Activated CD4-positive, alpha-beta T cell treated with anti-CD3 and anti-CD28 coated beads for 24 hours (primary cell): Measurements from ENCODE around the gene VCAN.

ENCODE experiments used
- DNase-seq, 2 donors: peaks; one replicate each; pipeline ENCODE4 v3.0.0-alpha.2; 2020; ENCODE audit warnings: low read depth in 2 of 2

VCAN gene

GRCh38 chr5:83531661-83532060 lies 60.1 kb downstream of the VCAN start:
- DNase-seq: no peak

- no peak for DNase-seq
Measured at GRCh38 chr5:83538786-83539462, 67.4 kb downstream of the VCAN start.

DNA sequence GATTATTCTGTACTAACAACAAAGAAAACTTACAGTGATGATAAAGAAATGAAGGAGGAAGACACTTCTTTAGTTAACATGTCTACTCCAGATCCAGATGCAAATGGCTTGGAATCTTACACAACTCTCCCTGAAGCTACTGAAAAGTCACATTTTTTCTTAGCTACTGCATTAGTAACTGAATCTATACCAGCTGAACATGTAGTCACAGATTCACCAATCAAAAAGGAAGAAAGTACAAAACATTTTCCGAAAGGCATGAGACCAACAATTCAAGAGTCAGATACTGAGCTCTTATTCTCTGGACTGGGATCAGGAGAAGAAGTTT lies 67.9 kb downstream of the VCAN start:
- DNase-seq: no peak

- no peak for DNase-seq
Measured at GRCh38 chr5:83540105-83540504, 68.6 kb downstream of the VCAN start.

DNA sequence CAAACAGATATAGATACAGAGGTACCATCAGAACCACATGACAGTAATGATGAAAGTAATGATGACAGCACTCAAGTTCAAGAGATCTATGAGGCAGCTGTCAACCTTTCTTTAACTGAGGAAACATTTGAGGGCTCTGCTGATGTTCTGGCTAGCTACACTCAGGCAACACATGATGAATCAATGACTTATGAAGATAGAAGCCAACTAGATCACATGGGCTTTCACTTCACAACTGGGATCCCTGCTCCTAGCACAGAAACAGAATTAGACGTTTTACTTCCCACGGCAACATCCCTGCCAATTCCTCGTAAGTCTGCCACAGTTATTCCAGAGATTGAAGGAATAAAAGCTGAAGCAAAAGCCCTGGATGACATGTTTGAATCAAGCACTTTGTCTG lies 69.2 kb downstream of the VCAN start:
- no peak for DNase-seq

GRCh38 chr5:83542839-83543238 lies 71.3 kb downstream of the VCAN start:
- no peak for DNase-seq

DNA sequence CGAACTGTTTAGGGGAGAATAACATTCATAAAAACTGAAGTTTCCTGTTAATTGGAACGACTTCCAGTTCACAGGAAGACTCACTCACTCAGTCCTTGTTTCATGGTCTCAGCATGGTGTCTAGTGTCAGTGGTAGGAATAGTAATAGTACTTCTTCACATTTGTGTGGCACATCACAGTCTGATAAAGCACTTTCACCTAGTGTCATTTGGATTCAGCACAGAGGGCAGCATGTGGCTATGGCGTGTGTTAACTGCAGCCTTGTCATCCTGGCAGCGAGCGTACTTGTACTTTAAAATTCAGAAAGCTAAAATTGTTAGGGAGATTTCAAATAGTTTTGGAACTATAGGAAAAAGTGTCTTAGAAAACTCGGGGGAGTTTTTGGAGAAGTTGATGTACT lies 72.4 kb downstream of the VCAN start:
- DNase-seq: no peak

DNA sequence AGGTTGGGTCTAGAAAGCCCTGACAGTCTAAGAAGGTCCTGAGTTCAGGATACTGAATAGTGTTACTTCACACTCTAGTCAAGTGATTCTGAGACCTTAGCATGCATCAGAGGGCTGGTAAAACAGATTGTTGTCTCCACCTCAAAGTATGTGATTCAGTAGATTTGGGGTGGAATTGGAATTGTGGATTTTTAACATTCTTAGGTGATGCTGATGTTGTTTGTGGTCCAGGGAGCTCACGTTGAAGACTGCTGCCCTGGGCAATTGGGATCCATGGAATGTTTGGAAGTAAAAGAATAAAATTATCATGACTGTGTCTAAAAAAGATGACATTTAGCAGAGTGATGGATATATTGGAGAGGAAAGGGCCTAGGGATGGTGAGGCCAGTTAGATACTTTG lies 75.6 kb downstream of the VCAN start:
- no peak for DNase-seq

DNA sequence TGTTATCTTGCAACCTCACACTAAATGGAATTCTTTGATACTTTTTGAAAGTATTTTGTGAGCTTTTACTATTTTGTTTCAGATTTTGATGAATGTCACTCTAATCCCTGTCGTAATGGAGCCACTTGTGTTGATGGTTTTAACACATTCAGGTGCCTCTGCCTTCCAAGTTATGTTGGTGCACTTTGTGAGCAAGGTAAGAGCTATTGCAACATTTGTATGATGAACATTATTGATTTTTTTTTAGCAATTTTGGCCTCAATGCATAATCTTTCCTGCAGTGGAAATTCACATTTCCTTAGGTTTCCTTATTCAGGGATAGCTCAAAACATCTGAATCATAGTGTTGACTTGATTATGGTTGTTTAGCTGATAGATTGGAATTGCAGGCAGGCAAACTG lies 76.3 kb downstream of the VCAN start:
- DNase-seq: no peak

DNA sequence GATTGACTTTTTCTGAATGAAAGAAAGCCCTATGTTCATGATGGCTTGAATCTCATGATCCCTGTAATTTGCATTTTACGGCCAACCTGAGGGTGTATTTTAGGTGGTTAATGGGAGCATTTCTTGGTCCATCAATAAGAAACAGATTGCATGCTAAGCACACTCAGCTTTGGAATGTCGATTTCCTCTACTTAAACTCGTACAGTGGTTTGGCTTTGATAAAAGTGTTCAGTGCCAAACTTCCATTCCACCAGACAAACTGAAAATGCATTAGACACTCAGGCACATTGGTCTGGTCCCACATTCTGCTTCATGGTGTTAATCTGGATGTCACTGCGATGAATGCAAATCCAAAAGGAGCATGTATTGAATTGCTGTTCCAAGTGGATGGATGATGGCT lies 77.0 kb downstream of the VCAN start:
- no peak for DNase-seq

DNA sequence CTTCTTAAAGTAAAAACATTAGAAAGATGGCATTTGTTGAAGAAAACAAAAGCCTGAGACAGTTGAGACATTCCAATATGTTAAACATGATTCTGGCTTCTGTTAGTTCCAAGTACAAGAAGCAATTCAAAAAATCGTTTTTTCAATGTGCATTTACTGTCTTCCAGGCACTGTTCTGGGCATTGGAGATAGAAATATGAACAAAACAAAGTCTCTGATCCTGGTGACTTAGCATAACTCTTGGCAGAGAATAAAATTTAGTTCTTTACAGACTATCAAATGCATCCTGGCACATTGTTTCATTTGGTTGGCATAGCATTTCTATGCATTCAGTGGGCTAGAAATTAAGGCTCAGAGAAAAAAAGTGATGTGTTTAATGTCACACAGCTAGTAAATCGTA lies 77.5 kb downstream of the VCAN start:
- no peak for DNase-seq

- DNase-seq: no peak
Measured at GRCh38 chr5:83549674-83550073, 78.1 kb downstream of the VCAN start.

DNA sequence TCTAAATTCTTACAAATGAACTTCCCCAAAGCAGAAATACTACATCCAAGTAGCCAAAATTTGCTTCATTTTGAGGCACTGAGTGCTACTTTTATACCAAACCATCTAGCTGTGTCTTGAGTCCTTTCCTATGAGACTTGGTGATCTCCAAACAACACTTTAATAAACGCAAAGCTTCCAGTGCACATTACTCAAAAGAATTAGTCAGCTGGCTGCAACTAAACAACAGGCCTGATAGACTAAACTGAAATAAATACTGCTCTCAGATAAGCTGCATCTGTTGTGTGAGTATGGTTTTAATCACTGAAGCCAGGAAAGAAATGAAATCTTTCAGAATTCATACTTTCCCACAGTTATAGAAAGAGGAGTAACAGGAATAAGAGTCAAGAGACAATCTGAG lies 80.3 kb downstream of the VCAN start:
- no peak for DNase-seq

GRCh38 chr5:83552275-83552674 lies 80.7 kb downstream of the VCAN start:
- no peak for DNase-seq

- no peak for DNase-seq
Measured at GRCh38 chr5:83553000-83553486, 81.5 kb downstream of the VCAN start.

- DNase-seq: no peak
Measured at GRCh38 chr5:83554133-83554532, 82.6 kb downstream of the VCAN start.

DNA sequence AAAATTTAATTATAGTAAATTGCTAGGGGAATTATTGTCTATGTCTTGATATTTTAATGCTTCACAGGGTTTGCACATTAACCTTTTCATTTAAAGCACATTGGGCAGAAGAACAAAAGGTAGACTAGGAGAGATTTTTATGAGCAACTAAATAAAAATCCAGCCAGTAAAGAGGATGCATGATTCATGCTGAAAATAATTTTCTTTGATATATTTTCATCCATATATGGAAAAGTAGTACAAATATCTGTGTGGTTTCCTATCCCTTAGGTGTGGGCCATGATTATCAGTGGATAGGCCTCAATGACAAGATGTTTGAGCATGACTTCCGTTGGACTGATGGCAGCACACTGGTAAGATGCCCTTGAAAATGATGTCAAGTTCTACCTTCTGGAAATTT lies 83.1 kb downstream of the VCAN start:
- DNase-seq: no peak

DNA sequence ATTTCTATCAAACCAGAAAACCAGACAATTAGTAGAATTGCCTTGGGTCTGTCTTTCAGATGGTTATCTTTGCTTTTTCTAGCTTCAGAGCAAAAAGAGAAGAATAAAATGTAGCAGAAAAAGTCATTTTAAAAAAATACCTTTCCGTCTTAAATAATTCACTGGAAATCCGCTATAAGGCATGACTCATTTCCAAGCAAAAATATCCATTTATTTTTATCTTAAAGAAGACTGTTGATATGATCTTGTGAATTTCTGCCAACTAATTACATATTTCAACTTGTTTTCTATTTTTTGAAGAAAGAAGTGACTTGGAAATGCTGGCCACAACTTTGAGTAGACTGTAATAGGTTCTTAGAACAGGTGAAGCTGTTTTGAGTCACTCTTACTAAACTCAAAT lies 83.7 kb downstream of the VCAN start:
- DNase-seq: no peak

- DNase-seq: no peak
Measured at GRCh38 chr5:83556190-83556589, 84.6 kb downstream of the VCAN start.

- DNase-seq: no peak
Measured at GRCh38 chr5:83559118-83559785, 87.7 kb downstream of the VCAN start.

GRCh38 chr5:83562071-83562606 lies 90.6 kb downstream of the VCAN start:
- DNase-seq: no peak

GRCh38 chr5:83562791-83563557 lies 91.4 kb downstream of the VCAN start:
- DNase-seq: no peak

DNA sequence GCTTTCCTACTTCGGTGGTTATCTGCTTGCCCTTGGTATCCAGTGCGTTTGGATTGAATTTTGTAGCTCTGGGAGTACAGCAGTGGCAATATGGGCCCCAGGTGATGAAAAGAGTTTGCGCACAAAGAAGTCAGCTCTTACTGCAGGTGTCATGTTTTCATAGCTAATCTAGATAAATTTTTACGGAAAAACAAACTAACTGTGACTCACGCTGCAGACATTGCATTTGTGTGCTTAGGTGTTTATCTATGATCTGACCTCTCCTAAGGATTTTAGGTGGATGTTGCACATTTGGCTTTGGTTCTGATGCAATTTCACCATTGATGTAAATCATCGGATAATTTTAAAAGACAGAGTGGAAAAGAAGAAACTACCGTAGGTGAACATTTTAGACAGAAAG lies 92.1 kb downstream of the VCAN start:
- no peak for DNase-seq
